Astrocyte (in vitro differentiated cells and primary cell): Measurements from ENCODE around the gene NDEL1.

Experiments
- CTCF ChIP-seq: IDR thresholded peaks from 2 replicates; pipeline ENCODE4 v1.5.1; 2011; ENCODE audit warnings: low read depth, mild to moderate bottlenecking, inconsistent platforms, low read length, moderate library complexity; ENCODE audit not compliant: insufficient read depth
- EZH2 ChIP-seq: IDR thresholded peaks from 2 replicates; pipeline ENCODE4 v1.6.1; 2012; ENCODE audit warnings: mild to moderate bottlenecking, low read length, inconsistent platforms; ENCODE audit not compliant: insufficient read depth

- TF ChIP-seq CTCF: no peak
- no peak for TF ChIP-seq EZH2
These were observed 42.0 kb upstream of the NDEL1 start for GRCh38 chr17:8393470-8394231.
